ENCODE results near the gene ADAT2. TPM values are rescaled to one million over a fixed set of nuclear protein-coding genes. Genes with fewer than 3 reads are reported as not detected.

The ADAT2 gene
- total RNA-seq, 2 experiments from 2014 or later, result 35.9 to 40.8 TPM

DNA sequence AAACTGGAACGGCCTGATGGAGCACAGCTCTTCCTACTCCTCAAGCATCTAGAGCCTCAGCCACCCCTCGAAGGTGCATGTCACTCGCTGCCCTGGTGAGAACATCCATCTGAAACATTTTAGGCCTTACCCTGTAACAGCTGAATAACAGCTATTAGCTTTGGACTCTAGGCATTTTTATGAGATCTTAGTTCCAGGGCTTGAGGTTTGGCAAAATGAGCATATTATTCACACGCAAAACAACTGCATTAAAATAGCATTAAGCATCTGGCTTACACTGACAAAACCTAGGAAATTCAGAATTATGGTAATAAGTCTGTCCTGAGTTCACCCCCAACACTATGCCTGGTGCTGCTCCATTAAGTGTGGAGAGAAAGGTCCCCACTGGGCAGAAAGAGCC is 56.1 kb downstream of the ADAT2 start:
- no peak for DNase-seq
- H3K9me3 Mint-ChIP-seq, result no peaks in the 10 kb centered on the region
- no peak overlapping the region for H3K4me3 Mint-ChIP-seq
- intact Hi-C loops (cut with micrococcal nuclease), result no loop called here
- peaks cover 6% of the 10 kb centered on the region for H3K4me1 Mint-ChIP-seq (ENCODE audit: low read depth)
- no peaks in the 10 kb centered on the region for H3K27me3 Mint-ChIP-seq
- TF ChIP-seq, protein P1, sequence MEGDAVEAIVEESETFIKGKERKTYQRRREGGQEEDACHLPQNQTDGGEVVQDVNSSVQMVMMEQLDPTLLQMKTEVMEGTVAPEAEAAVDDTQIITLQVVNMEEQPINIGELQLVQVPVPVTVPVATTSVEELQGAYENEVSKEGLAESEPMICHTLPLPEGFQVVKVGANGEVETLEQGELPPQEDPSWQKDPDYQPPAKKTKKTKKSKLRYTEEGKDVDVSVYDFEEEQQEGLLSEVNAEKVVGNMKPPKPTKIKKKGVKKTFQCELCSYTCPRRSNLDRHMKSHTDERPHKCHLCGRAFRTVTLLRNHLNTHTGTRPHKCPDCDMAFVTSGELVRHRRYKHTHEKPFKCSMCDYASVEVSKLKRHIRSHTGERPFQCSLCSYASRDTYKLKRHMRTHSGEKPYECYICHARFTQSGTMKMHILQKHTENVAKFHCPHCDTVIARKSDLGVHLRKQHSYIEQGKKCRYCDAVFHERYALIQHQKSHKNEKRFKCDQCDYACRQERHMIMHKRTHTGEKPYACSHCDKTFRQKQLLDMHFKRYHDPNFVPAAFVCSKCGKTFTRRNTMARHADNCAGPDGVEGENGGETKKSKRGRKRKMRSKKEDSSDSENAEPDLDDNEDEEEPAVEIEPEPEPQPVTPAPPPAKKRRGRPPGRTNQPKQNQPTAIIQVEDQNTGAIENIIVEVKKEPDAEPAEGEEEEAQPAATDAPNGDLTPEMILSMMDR (IDR thresholded peaks at IDR 0.05), result no peak
- no peak overlapping the region for H3K27ac Mint-ChIP-seq
- no peak for ATAC-seq
- H3K36me3 Mint-ChIP-seq (ENCODE audit: low read depth), result no peaks in the 10 kb centered on the region
- ChIA-PET POLR2A (no interaction called here), CTCF (no interaction called here)

DNA sequence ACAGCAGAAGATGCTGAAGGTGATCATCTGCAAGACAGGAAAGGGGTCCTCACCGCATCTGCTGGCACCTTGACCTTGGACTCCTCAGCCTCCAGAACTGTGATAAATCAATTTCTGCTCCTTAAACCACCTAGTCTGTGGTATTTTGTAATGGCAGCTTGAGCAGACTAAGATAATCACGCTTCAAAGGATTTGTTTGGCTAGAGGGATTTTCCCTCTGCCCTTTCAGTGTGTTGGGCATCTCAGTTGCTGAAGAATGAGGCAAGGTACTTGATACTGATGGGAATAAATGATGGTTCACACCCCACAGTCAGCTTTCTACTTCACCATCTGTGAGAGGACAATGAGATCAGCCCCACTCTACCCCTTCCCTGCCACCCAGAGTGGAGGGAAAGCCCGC is 60.2 kb downstream of the ADAT2 start:
- intact Hi-C loops (cut with micrococcal nuclease), result no loop called here
- TF ChIP-seq, protein P1 (IDR thresholded peaks at IDR 0.05), result no peak
- no peak overlapping the region for H3K4me3 Mint-ChIP-seq

DNA sequence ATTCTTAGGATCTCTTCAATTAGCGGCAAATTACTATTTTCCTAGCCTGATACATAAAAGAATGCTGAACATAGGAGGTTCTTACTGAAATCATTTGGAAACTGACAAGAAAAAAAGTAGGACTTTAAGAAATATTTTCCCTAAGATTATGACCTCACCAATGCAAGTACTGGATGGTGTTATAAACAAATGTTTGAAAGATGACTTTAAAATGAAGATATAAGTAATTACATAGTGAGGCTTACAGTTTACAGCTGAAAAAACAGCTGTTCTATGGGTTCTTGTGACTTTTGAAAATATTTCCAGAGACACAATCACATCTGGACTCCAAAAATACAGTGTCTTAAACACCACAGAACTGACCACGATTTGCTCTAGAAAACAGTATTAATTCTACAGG is 64.9 kb downstream of the ADAT2 start:
- ChIA-PET CTCF (no interaction called here), POLR2A (no interaction called here)
- ATAC-seq (no peak), DNase-seq (no peak)
- Mint-ChIP-seq H3K27ac (no peak overlapping the region), H3K27me3 (no peaks in the 10 kb centered on the region), H3K9me3 (no peaks in the 10 kb centered on the region), H3K36me3 (ENCODE audit: low read depth) (no peaks in the 10 kb centered on the region), H3K4me3 (no peak overlapping the region), H3K4me1 (ENCODE audit: low read depth) (no peaks in the 10 kb centered on the region)
- intact Hi-C loops (cut with micrococcal nuclease), result no loop called here
- TF ChIP-seq, protein P1 (IDR thresholded peaks at IDR 0.05), result no peak

More for the DNA sequence above, 60.2 kb downstream of the ADAT2 start:
- CTCF ChIA-PET, result no interaction called here
- H3K36me3 Mint-ChIP-seq (ENCODE audit: low read depth), result no peaks in the 10 kb centered on the region
- H3K9me3 Mint-ChIP-seq, result no peaks in the 10 kb centered on the region
- POLR2A ChIA-PET, result no interaction called here
- no peaks in the 10 kb centered on the region for H3K4me1 Mint-ChIP-seq (ENCODE audit: low read depth)
- no peaks in the 10 kb centered on the region for H3K27me3 Mint-ChIP-seq
- DNase-seq (no peak), ATAC-seq (no peak)
- H3K27ac Mint-ChIP-seq, result no peak overlapping the region

DNA sequence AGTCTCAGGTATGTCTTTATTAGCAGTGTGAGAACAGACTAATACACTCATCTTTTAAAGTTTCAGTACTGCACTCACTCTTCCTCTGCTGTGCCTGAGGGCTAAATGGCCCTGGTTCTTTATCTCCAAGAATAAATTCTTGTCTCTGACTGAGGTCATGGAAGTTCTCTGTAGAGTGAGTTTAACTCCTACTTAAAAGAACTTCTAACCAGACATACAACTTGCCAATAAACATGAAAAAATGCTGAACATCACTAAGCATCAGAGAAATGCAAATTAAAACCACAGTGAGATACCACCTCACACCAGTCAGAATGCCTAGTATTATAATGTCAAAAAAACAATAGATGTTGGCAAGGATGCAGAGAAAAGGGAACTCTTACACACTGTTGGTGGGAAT is 73.6 kb downstream of the ADAT2 start:
- intact Hi-C loops (cut with micrococcal nuclease), result no loop called here
- Mint-ChIP-seq H3K36me3 (ENCODE audit: low read depth) (no peaks in the 10 kb centered on the region), H3K4me1 (ENCODE audit: low read depth) (no peaks in the 10 kb centered on the region), H3K27ac (no peak overlapping the region), H3K27me3 (peaks cover 3% of the 10 kb centered on the region), H3K9me3 (peaks cover 2% of the 10 kb centered on the region), H3K4me3 (no peak overlapping the region)
- CTCF ChIA-PET, result no interaction called here
- no peak for DNase-seq
- no peak for ATAC-seq
- TF ChIP-seq, protein P1 (IDR thresholded peaks at IDR 0.05), result no peak
- POLR2A ChIA-PET, result no interaction called here

DNA sequence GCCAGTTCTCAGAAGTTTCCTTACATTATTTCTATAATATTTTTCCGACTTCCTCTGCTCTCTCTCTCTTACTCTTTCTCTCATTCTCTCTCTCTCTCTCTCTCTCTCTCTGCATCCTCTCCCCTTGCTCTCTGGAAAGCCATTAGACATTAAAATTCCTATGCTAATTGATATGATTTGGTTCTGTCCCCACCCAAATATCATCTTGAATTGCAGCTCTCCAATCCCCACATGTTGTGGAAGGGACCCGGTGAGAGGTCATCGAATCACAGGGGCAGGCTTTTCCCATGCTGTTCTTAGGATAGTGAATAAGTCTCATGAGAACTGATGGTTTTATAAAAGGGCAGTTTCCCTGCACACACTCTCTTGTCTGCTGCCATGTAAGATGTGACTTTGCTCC is 74.1 kb downstream of the ADAT2 start:
- intact Hi-C loops (cut with micrococcal nuclease), result no loop called here
- ChIA-PET POLR2A (no interaction called here), CTCF (no interaction called here)
- DNase-seq, result no peak
- Mint-ChIP-seq H3K9me3 (peaks cover 2% of the 10 kb centered on the region), H3K36me3 (ENCODE audit: low read depth) (no peaks in the 10 kb centered on the region), H3K27me3 (peaks cover 3% of the 10 kb centered on the region), H3K4me1 (ENCODE audit: low read depth) (no peaks in the 10 kb centered on the region), H3K4me3 (no peak overlapping the region), H3K27ac (no peak overlapping the region)
- no peak for ATAC-seq
- TF ChIP-seq, protein P1 (IDR thresholded peaks at IDR 0.05), result no peak

All from activated CD8-positive, alpha-beta T cell treated with anti-CD3 and anti-CD28 coated beads for 36 hours (primary cell).